ENCODE data around the gene CFAP97.

DNA sequence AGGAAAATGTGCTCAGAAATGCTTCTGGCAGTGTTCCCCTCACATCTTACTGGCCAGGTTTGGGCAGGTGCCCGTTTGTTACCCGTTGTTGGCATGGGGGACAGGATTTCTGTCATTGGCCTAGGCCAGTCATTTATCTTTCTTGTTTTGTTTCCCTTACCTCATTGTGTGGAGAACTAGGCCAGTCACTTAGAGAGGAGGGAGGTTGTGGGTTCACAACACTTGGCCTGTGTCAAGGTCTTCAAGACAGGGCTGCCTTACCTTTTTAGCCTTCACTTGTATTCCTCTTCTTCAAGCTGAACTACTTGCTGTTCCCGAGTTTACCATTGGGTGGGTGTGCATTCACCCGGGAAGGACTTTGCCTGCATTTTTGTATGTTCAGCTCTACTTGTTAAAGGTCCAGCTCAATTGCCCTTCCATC, 23.3 kb upstream of the CFAP97 start:
- TF ChIP-seq, protein P1, sequence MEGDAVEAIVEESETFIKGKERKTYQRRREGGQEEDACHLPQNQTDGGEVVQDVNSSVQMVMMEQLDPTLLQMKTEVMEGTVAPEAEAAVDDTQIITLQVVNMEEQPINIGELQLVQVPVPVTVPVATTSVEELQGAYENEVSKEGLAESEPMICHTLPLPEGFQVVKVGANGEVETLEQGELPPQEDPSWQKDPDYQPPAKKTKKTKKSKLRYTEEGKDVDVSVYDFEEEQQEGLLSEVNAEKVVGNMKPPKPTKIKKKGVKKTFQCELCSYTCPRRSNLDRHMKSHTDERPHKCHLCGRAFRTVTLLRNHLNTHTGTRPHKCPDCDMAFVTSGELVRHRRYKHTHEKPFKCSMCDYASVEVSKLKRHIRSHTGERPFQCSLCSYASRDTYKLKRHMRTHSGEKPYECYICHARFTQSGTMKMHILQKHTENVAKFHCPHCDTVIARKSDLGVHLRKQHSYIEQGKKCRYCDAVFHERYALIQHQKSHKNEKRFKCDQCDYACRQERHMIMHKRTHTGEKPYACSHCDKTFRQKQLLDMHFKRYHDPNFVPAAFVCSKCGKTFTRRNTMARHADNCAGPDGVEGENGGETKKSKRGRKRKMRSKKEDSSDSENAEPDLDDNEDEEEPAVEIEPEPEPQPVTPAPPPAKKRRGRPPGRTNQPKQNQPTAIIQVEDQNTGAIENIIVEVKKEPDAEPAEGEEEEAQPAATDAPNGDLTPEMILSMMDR (IDR thresholded peaks at IDR 0.05): peak in 3 of 7 experiments; percentile 12 to 17 (median 13)
- TF ChIP-seq POLR2A (IDR thresholded peaks at IDR 0.05): no peak

Measured in body of pancreas (tissue), 4 donors.